ENCODE data around the gene TIMM44.

The TIMM44 gene

DNA sequence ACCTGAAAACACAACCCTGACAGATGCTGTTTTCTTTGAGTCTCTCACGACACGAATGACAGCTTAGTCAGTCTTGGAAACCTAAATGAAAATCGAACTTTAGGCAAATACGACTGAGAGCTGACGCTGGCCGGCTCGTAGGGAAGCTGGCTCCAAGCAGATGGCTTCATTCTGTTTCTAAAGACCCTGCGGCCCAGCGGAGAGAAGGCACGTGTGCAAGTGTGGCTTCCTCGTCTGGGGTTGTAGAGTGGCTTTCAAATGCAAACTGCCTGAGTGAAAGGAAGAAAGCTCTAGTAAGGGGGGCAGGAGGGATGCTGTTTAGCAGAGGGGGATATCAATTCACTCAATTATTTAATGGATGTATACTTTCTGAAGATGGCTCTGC lies 26.1 kb upstream of the TIMM44 start:
- no peak for TF ChIP-seq CTCF (IDR thresholded peaks at IDR 0.05; ENCODE audit: control insufficient read depth, insufficient read depth, low read depth, low read length, missing control alignments)
- no peak for DNase-seq (ENCODE audit: low read depth)
- H3K4me3 ChIP-seq (ENCODE audit: control insufficient read depth, low read depth, low read length) = no peak overlapping the region

DNA sequence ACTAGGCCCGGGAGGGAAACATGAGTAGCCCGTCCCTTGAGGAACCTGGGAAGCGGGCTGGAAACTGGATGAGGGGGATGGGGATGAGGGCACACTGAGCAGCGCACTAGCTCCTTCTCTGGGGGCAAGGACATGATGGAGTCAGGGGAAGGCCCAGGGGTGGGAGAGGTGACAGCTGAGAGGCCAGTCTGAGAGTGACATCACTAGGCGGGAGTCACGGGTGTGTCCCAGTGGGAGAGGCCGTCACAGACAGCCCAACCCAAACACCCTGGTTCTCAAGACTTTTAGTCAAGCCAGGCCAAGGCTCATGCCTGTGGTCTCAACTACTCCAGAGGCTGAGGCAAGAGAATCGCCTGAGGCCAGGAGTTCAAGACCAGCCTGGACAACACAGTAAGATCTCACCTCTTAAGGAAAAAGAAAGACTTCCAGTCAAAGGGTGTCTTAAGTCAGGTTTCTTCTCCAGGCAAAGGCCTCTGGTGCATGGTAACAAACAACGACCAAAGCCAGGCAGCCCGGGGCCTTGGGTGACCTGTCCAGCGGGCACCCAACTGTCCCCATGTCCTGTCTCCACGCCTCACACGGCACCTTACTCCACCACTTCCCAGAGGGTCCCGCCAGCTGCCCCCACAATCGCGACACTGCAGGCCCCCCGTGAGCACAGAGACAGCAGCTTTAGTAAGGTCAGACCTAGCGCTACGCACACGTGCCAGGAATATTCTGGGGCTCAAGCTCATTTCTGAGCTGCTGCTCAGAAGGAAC lies 25.5 kb upstream of the TIMM44 start:
- H3K4me3 ChIP-seq (ENCODE audit: control insufficient read depth, low read depth, low read length) = no peak overlapping the region
- no peak for TF ChIP-seq CTCF (IDR thresholded peaks at IDR 0.05; ENCODE audit: control insufficient read depth, insufficient read depth, low read depth, low read length, missing control alignments)
- no peak for DNase-seq (ENCODE audit: low read depth)

DNA sequence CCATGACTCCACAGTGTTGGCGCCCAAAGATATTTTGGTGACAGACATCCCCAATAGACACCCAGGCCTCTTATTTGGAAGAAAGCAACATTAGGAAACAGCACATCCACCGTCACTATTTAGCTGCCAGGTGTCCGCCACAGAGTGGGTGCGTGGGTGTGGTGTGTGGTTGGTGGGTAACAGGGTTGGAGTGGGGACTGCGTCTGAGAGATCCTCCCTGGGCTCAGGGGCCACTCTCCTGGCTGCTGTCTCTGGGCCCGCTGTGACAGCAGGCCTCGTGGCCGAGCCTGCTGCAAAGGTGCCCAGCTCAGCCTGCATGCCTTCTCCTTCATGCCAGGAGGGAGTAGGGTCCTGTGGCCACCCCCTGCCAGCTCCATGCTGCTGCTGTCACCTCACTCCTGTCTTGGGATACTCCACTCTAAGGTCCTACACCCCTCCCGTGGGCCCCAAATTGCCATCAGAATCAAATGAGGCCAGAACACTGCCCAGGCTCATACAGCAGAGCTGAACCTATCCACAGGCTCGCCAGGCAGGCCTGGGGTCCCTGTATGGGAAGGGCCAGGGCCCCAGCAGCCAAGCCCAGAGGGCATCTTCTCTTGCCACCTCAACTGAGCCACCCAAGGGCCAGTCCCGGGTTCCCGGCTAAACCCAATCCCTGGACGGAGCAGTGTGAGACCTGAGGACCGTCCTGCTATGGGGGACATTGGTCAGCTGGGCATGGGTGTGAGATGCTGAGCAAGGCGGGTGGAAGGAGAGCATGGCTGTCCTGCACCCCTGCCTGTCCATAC lies 24.7 kb upstream of the TIMM44 start:
- no peak for TF ChIP-seq CTCF (IDR thresholded peaks at IDR 0.05; ENCODE audit: control insufficient read depth, insufficient read depth, low read depth, low read length, missing control alignments)
- no peak overlapping the region for H3K4me3 ChIP-seq (ENCODE audit: control insufficient read depth, low read depth, low read length)
- DNase-seq (ENCODE audit: low read depth) = no peak

DNA sequence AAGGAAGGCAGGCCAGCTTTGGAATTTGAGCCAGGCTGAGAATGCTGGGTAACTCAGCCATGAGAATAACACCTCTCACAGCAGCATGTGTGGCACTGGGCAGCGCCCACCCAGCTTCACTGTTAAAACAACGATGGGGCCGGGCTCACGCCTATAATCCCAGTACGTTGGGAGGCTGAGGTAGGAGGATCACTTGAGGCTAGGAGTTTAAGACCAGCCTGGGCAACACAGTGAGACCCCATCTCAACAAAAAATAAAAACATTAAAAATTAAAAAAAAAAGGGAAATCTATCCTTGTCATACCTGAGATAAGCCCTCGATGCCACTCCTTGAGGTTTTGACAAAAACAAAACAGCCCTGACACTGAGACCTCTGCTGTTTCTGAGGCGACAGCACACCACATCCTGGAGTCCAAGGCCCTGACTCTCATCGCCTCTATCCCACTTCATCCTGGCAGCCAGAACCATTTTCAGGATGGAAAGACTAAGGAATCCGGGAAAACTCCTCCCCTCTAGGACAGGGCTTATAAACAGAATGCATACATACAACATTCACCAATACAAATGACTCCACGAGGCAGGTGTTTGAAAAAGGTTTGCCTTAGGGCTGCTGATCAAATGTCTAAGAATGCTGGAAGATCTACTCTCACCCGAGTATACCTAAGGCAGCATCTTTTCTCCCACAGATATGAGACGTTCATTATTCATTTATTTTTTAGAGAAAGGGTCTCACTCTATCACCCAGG lies 22.6 kb upstream of the TIMM44 start:
- H3K4me3 ChIP-seq (ENCODE audit: control insufficient read depth, low read depth, low read length) = no peak overlapping the region
- DNase-seq (ENCODE audit: low read depth) = no peak
- TF ChIP-seq CTCF (IDR thresholded peaks at IDR 0.05; ENCODE audit: control insufficient read depth, insufficient read depth, low read depth, low read length, missing control alignments) = no peak

DNA sequence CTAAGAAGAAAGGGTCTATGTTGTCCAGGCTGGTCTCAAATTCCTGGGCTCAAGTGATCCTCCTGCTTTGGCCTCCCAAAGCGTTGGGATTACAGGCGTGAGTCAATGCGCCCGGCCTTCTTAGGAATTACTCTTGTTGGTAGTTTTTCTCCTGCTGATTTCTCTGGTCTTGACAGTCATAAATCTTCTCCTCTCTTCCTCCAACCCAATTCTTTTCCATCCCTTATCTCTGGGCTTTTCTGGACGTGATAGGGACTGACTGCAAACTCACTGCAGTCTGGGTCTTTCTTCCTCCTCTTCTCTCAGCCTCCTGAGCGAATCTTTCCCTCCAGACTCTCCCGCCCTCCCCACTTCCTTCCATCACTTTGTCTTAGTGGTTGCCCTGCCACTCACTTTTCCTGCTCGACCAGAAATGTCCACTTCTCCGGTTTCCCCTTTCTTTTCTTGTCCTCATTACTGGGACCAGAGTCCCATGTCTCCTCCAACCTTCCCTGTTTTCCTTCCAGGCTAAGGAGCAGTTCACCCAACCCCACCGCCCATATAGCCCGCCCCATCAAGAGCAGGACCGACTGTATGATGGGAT lies 21.9 kb upstream of the TIMM44 start:
- no peak for TF ChIP-seq CTCF (IDR thresholded peaks at IDR 0.05; ENCODE audit: control insufficient read depth, insufficient read depth, low read depth, low read length, missing control alignments)
- no peak overlapping the region for H3K4me3 ChIP-seq (ENCODE audit: control insufficient read depth, low read depth, low read length)
- DNase-seq (ENCODE audit: low read depth) = no peak

- DNase-seq (ENCODE audit: low read depth) = no peak
- TF ChIP-seq CTCF (IDR thresholded peaks at IDR 0.05; ENCODE audit: control insufficient read depth, insufficient read depth, low read depth, low read length, missing control alignments) = no peak
- no peak overlapping the region for H3K4me3 ChIP-seq (ENCODE audit: control insufficient read depth, low read depth, low read length)
These were observed 20.1 kb upstream of the TIMM44 start for GRCh38 chr19:7963566-7963965.
